GM19193 (cell line): ENCODE data around the gene PTPRN2.

Source experiments
- POLR2A ChIP-seq: IDR thresholded peaks from 4 replicates; pipeline ENCODE4 v1.6.1; 2011; ENCODE audit not compliant: insufficient read depth, insufficient read length; ENCODE audit errors: extremely low read depth

Gene PTPRN2

DNA sequence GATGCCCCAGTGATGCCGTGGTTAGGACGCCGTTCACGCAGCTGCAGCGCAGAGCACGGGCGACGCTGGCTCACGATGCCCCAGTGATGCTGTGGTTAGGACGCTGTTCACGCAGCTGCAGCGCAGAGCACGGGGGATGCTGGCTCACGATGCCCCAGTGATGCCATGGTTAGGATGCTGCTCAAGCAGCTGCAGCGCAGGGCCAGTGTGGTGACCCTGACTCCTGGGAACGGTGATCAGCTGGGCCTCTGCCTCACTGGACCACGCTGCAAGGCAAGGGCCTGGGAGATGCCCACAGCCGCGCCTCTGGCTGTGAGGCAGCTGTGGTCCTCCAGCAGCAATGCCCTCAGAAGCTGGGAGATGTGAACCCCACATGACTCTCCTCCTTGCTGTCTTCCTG, 970.2 kb downstream of the PTPRN2 start:
- no peak for TF ChIP-seq POLR2A

DNA sequence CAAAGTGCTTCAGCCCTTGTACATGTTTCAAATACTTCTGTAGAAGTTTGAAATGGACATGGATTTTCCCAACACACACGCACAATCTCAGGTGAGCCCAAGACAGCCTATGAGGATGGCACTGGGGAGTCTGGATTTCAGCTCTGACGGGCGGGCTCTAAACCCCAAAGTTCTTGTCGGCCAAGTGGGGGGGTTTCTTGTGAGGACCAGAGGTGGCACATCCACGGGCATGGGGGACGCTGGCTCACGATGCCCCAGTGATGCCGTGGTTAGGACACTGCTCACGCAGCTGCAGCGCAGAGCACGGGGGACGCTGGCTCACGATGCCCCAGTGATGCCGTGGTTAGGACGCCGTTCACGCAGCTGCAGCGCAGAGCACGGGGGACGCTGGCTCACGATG, 970.7 kb downstream of the PTPRN2 start:
- TF ChIP-seq POLR2A, result no peak

DNA sequence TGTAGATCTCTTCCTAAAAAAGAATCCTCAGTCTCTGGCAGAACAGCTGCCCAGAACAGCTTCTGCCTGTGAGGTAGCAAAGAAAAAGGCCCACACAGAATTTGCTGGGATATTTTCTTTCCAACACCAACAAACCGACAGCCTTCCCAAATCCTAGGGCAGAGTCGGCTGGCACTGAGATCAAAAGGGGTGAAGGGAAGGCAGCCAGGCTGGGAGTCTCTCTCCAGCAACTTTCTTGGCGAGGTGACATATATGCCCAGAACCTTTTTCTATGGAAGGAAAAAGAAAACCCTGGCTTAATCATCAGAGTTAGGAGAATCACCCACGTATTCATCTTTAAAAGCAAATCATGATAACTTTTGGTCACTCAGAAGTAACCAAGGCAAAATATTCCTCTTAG, 971.2 kb downstream of the PTPRN2 start:
- no peak for TF ChIP-seq POLR2A

DNA sequence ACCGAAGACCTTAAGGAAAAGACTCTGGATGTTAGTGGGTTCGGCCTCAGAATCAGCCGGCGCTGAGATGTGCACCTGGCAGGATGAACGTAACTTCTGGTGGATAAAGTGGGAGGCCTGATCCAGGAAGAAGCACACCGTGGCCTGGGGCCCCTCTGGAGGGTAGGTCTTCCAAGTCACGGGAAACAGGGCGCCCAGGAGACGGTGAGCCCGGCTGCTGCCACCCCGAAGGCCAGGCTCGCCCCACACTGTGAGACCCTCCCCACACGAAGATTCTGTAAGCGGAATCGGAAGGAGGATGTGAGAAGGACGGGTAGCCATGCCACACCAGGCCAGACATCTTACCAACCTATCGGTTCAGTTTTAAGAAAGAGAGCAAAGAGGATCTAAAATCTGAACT, 971.8 kb downstream of the PTPRN2 start:
- TF ChIP-seq POLR2A, result no peak

DNA sequence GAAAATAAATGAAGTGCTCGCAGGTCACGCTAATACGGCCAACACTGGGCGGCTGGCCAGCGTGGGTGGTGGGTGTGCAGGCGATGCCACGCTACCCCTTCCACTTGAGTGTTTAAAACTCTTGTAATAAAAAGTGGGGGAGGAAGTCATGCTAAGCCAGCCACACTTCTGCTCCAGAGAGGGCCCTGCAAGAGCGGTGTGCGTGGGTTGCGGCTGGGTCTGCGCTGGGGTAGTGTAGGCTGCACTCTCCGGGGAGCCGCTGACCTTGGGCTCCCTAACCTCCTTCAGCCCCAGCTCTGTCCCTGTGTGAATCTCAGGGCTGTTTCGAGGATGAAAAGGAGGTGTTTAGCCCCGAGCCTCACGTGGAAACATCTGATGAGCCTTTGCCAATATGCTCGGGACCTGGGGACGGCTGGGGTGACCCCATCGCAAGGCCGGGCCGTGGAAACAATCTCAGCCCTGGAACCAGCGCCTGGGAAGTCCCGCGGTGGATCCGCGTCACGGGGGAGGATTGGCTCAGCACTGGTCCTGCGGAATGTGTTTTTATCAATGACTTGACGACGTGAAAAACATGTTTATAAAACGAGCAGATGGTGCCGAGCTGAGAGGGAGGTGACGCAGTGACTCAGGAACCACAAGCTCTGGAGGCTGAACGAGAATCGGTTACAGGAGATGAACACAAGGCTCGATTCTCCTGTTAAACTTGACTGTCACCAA, 972.4 kb downstream of the PTPRN2 start:
- TF ChIP-seq POLR2A, result no peak

DNA sequence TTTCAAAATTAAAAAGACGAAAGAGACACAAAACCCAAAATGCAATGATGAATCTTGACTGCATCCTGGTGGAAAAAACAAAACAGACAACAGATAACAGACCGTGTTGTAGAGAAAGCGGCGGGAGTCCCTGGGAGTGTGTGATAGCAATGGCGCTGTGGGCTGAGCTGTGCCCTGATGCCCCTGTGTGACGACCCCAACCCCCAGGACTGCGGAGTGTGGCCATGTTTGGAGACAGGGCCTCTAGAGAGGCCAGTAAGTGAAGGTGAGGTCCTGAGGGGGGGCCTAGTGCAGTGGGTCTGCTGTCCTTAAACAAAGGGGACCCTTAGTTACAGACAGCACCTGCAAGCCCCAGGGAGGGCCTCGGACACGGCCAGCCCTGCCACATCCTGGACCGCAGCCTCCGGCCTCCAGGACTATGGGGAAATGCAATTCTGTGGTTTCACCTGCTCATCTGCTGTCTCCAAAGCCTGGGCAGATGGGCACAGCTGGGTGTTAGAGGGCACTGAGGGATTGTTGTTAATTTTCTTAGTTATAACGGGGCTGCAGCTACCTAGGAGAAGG, 973.1 kb downstream of the PTPRN2 start:
- TF ChIP-seq POLR2A, result no peak

DNA sequence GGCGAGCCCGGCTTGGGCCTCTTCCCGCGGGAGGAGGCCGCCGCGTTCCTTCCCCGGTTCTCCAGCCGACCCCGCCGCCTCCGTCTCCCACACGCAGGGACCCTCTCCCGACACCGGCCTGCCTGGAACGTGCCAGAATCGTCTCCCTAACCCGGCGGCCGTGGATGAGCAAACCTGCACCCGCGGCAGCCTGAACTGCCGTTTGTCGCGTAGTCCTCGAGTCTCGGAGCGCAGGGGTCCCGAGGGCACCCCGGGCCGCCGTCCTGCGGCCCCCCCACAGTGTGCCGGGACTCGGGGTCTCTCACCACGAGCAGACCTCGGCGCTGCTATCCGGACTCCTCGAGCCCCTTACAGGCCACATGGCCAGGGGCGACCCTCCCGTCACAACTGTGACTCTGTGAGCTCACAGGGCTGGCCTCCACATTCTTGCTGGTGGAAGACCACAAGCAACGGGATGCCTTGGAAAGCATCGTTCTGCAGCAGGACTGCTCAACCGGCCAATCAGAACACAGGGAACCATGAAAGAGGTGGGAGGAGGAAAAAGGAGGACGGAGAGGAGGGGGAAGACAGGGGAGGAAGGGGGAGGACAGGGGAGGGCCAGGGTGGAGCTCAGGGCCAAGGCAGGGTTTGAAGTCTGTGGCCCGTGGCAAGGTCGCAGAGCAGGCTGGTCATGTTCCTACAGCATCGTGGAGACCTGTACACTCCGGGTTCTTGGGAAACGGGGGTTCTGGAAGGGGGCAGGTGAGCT, 973.9 kb downstream of the PTPRN2 start:
- no peak for TF ChIP-seq POLR2A

DNA sequence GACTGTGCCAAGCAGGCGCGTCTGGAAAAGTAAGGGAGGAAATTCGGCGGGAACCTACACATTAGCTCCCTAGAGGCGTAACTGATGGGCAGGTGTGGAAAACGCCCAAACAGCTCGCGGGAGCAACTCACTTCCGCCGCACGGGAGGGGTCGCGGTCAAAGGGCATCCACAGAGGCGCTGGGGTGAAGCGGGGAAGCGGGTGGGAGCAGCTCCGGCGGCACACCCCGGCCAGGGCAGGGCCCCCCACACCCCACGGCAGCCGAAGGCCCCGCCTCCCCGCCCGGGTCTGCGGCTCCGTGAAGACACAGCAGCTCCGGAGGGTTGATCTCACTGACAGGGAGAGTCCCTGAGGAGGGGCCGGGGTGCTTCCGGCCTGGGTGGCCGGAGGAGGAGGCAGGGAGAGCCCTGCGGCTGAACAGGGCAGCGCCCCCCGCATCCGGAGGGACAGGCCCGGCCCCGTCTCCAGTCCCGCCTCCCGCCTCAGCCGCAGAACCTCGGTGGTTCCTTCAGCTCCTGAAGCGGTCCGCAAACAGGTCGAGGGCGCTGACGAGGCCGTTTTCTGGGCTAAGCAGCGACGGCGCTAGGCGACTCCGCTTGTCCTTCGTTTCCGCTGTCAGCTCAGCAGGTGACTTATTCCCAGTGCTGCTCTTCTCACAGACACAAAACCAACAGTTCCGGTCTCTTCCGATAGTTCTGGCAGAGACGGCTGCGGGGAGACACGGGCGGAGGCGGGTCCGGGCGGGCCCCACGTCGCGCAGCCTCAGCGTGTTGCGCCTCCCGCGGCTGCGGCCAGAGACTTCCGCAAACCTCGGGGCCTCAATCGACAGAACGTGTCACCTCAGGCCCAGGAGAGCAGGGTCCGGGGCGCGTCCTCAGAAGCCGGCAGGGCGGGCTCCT, 974.7 kb downstream of the PTPRN2 start:
- no peak for TF ChIP-seq POLR2A

DNA sequence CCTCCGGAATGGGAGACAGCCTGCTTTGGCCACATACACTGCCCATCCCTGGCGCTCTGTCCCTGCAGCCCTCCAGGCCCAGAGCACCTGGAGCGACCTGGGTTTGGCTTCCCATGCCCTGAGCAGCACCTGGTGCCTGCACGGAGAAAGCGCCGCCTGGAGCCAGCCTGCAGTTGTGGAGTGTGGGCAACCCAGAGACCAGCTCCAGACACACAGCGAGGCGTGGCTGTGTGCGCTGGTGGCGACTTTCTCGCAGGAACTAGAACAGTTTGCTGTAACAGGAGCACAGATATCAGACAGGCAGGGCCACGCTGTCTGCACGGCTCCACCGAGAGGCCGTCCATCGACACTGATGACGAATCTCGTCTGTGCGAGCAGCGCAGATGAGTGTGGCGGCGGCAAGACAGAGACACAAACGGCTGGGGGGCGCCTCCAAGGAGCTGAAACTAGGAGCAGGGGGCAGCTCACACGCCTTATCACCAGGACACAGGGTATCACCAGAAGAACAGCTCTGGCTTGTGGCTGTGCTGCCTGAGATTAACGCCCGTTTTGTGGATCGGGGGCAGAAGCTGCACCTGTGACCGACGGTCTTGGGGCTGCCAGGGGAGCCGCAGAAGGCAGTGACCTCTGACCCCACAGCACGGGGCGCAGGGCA, 975.5 kb downstream of the PTPRN2 start:
- no peak for TF ChIP-seq POLR2A

GRCh38 chr7:157611341-157611740, 976.3 kb downstream of the PTPRN2 start:
- no peak for TF ChIP-seq POLR2A

GRCh38 chr7:157610671-157611295, 976.8 kb downstream of the PTPRN2 start:
- TF ChIP-seq POLR2A, result no peak

DNA sequence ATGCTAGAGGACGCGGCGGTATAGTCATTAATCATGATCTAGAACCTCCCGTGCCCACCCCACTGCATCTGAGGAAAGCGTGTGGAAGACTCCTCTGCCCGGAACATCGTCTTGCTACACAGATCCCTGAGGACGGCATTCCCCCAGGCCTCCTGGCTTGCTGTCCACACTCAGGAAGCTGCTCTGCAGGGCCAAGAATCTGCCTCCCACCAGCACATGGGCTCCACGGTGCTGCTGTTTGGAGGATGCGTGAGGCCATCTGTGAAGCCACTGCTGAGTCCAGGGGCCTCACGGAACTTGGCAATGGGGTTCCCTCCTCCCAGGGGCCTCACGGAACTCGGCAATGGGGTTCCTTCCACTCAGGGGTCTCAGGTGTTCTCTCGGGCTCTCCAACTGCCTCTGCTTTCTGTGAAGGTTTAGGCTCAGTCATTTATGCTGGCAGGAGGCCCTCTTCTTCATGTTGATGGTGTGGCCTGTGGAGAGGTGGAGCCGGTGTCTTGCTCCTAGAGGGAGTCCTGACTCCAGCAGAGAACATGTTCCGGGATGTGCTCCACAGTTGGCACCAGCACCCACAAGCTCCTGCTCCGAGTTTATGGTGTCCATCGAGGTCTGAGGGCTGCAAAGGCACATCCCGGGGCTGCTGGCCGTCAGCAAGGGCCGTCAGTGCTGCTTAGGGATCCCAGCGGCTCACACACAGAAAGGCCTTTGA, 977.5 kb downstream of the PTPRN2 start:
- TF ChIP-seq POLR2A, result no peak

GRCh38 chr7:157609516-157609915, 978.1 kb downstream of the PTPRN2 start:
- TF ChIP-seq POLR2A, result no peak
